ENCODE measurements around the gene PLEKHJ1. TPM values are rescaled to one million over a fixed set of nuclear protein-coding genes. Genes with fewer than 3 reads are reported as not detected.

Gene PLEKHJ1
- total and polyA plus RNA-seq, 2 of the 8 experiments (the other 6 are each of a cell fraction or from before 2014, with no cell fraction given), result 135 to 187 TPM

GRCh38 chr19:2219726-2220125 is 16.4 kb downstream of the PLEKHJ1 start (continued):
- TF ChIP-seq SAP30 (IDR thresholded peaks at IDR 0.05; ENCODE audit: insufficient read depth, insufficient replicate concordance, low read length), result no peak
- TF ChIP-seq JUN (IDR thresholded peaks at IDR 0.05; ENCODE audit: low read depth, low read length), result no peak
- TF ChIP-seq KDM4A (IDR thresholded peaks at IDR 0.05; ENCODE audit: low read depth, low read length, severe bottlenecking), result no peak
- no peak for TF ChIP-seq YY1 (IDR thresholded peaks at IDR 0.05; ENCODE audit: low read depth, low read length)
- TF ChIP-seq RAD21 (IDR thresholded peaks at IDR 0.05 in 1 of 2, conservative IDR thresholded peaks at IDR 0.05 in 1 of 2; ENCODE audit: low read depth in 2 of 2, low read length in 2 of 2), result no peak
- no peak for TF ChIP-seq EZH2 (IDR thresholded peaks at IDR 0.05; ENCODE audit: low read depth, low read length, severe bottlenecking)
- TF ChIP-seq KDM5A (IDR thresholded peaks at IDR 0.05; ENCODE audit: low read length), result no peak
